HL-60 (cell line): ENCODE data around the gene SFT2D1.

Experiments
- DNase-seq, 2 experiments: peaks; one replicate each; pipeline ENCODE4 v3.0.0-alpha.2; 2010 to 2020; ENCODE audit warnings: low read depth in 1 of 2, low spot score in 1 of 2
- H3K27ac ChIP-seq: fragments of 250-450 bp; sonication (Bioruptor Pico); replicated peaks from 2 replicates; pipeline ENCODE4 v1.5.1; 2020; ENCODE audit warnings: mild to moderate bottlenecking, moderate library complexity
- H3K27me3 ChIP-seq: fragments of 250-450 bp; sonication (Bioruptor Pico); 2 replicates; pipeline ENCODE4 v1.5.1; 2021; ENCODE audit warnings: mild to moderate bottlenecking, moderate library complexity; ENCODE audit not compliant: insufficient read depth, poor library complexity, severe bottlenecking
- H3K4me3 ChIP-seq: replicated peaks from 2 replicates; pipeline ENCODE4 v1.5.1; 2011; ENCODE audit warnings: mild to moderate bottlenecking, control low read depth, low read length; ENCODE audit not compliant: insufficient read depth
- CTCF ChIP-seq: IDR thresholded peaks from one replicate; pipeline ENCODE4 v1.5.1; 2011; ENCODE audit warnings: low read length, control low read depth, inconsistent platforms; ENCODE audit not compliant: insufficient read depth
- GABPA ChIP-seq: IDR thresholded peaks from 2 replicates; pipeline ENCODE4 v1.6.1; 2012; ENCODE audit warnings: low read depth
- POLR2AphosphoS5 ChIP-seq: IDR thresholded peaks from 2 replicates; pipeline ENCODE4 v1.6.1; 2012; ENCODE audit warnings: low read depth
- SPI1 ChIP-seq: IDR thresholded peaks from 2 replicates; pipeline ENCODE4 v1.6.1; 2012; ENCODE audit warnings: low read depth, mild to moderate bottlenecking, borderline replicate concordance
- TF ChIP-seq, protein P1 (sequence below): IDR thresholded peaks from 2 replicates; pipeline ENCODE4 v1.6.1; 2012; ENCODE audit warnings: low read depth; ENCODE audit not compliant: insufficient replicate concordance

The SFT2D1 gene

GRCh38 chr6:166308033-166308768 lies 34.1 kb downstream of the SFT2D1 start, which contains the start of gene PRR18:
Gene PRR18 (minus strand): TSS chr6:166308392. CDS start chr6:166308142, 250 bp downstream.
- peaks cover 35% of the 10 kb centered on the region for H3K27me3 ChIP-seq

DNA sequence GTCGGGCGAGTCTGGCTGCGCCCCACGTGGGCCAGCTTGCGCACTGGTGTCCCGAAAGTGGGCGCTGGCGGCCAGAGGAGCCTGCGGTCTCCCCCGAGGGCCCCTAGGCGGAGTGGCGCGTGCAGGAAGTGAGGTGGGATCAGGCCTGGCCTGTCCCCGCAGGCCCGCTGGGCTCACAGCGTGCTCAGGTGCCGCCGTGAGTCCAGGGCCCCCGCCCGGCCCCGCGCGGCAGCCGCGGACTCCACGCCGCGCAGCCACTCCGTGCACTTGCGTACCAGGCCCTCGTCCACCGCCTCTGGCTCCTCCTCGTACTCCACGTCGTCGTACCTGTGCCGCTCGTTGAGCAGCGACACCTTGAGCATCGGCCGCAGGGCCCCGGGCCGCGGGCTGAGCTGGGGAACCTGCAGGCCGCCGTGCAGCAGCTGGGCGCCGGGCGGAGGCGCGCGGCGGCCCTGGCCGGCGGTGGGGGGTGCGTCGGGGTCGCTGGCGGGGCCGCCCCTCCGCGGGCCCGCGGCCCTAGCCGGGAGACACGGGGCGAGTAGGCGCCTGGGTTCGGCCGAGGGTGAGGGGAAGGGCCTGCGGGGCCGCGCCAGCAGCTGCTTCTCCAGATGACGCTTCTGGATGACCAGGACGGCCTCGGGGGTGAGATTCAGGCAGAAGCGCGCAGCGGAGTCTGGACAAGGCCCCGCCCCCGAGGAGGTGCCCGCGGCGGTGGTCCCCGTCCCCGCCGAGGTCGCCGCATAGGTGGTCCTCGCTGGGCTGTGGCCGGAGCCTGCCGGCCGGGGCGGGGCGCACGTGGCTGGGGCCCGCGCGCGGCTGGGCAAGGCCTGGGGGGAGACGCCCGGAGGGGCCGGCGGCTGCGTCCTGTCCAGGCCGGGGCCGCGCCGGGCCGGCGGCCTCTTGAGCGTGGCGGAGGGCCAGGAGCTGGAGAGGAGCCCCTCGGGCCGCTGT lies 35.0 kb downstream of the SFT2D1 start:
- Histone ChIP-seq H3K27ac (no peak overlapping the region), H3K4me3 (peak overlapping the region; percentile 36), H3K27me3 (peaks cover 35% of the 10 kb centered on the region)
- no peak for TF ChIP-seq GABPA
- TF ChIP-seq POLR2AphosphoS5: no peak
- TF ChIP-seq CTCF: no peak
- TF ChIP-seq, protein P1, sequence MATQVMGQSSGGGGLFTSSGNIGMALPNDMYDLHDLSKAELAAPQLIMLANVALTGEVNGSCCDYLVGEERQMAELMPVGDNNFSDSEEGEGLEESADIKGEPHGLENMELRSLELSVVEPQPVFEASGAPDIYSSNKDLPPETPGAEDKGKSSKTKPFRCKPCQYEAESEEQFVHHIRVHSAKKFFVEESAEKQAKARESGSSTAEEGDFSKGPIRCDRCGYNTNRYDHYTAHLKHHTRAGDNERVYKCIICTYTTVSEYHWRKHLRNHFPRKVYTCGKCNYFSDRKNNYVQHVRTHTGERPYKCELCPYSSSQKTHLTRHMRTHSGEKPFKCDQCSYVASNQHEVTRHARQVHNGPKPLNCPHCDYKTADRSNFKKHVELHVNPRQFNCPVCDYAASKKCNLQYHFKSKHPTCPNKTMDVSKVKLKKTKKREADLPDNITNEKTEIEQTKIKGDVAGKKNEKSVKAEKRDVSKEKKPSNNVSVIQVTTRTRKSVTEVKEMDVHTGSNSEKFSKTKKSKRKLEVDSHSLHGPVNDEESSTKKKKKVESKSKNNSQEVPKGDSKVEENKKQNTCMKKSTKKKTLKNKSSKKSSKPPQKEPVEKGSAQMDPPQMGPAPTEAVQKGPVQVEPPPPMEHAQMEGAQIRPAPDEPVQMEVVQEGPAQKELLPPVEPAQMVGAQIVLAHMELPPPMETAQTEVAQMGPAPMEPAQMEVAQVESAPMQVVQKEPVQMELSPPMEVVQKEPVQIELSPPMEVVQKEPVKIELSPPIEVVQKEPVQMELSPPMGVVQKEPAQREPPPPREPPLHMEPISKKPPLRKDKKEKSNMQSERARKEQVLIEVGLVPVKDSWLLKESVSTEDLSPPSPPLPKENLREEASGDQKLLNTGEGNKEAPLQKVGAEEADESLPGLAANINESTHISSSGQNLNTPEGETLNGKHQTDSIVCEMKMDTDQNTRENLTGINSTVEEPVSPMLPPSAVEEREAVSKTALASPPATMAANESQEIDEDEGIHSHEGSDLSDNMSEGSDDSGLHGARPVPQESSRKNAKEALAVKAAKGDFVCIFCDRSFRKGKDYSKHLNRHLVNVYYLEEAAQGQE: no peak
- no peak for TF ChIP-seq SPI1
- DNase-seq: no peak

More at GRCh38 chr6:166308033-166308768, 34.1 kb downstream of the SFT2D1 start, which contains the start of gene PRR18:
- TF ChIP-seq GABPA: no peak
- TF ChIP-seq SPI1: no peak
- TF ChIP-seq, protein P1: no peak
- no peak for TF ChIP-seq POLR2AphosphoS5
- no peak for TF ChIP-seq CTCF
- DNase-seq: no peak
- no peak within 1 kb of the TSS for H3K27ac ChIP-seq
- H3K4me3 ChIP-seq: peak within 1 kb of the TSS; percentile 36

- H3K27ac ChIP-seq: no peak overlapping the region
- H3K4me3 ChIP-seq: no peak overlapping the region
- peaks cover 35% of the 10 kb centered on the region for H3K27me3 ChIP-seq
- no peak for TF ChIP-seq SPI1
- TF ChIP-seq, protein P1: no peak
- no peak for TF ChIP-seq POLR2AphosphoS5
- no peak for TF ChIP-seq GABPA
- no peak for TF ChIP-seq CTCF
- no peak for DNase-seq
Measured at GRCh38 chr6:166306378-166307081, 35.8 kb downstream of the SFT2D1 start.
